OCI-LY7 (cell line): ENCODE results near the gene GRID1.

Experiments
- CTCF ChIP-seq: fragments of 200-600 bp; sonication (generic); conservative IDR thresholded peaks from 2 replicates; pipeline ENCODE4 v1.5.1; 2014; ENCODE audit warnings: mild to moderate bottlenecking, antibody characterized with exemption, low read length, moderate library complexity, mixed read lengths
- EZH2phosphoT487 ChIP-seq: fragments of 200-600 bp; sonication (generic); IDR thresholded peaks from 2 replicates; pipeline ENCODE4 v1.6.1; 2018; ENCODE audit warnings: low read depth, borderline replicate concordance, mild to moderate bottlenecking, mixed run types, antibody characterized with exemption, low read length, moderate library complexity, mixed read lengths

GRCh38 chr10:85864868-85865526, 501.6 kb downstream of the GRID1 start:
- TF ChIP-seq CTCF = no peak
- no peak for TF ChIP-seq EZH2phosphoT487
